ENCODE measurements around the gene MYOCD. TPM values are rescaled to one million over a fixed set of nuclear protein-coding genes. Genes with fewer than 3 reads are reported as not detected.

Gene MYOCD
- total and polyA plus RNA-seq, 8 donors = 3.3 to 14.9 (median 10.8) TPM

GRCh38 chr17:12744298-12744697, 78.6 kb downstream of the MYOCD start:
- intact Hi-C loops (cut with DNase I) = no loop called here
- ATAC-seq = peak; percentile 71
- no peaks in the 10 kb centered on the region for H3K9me3 ChIP-seq
- H3K27me3 ChIP-seq = no peaks in the 10 kb centered on the region
- TF ChIP-seq CTCF (IDR thresholded peaks at IDR 0.05) = no peak
- H3K4me1 ChIP-seq = peaks cover 4% of the 10 kb centered on the region in 2 donors
- H3K36me3 ChIP-seq = no peaks in the 10 kb centered on the region
- peak in 1 of 4 donors; percentile 39 for DNase-seq
- H3K4me3 ChIP-seq = no peak overlapping the region
- H3K27ac ChIP-seq = no peak overlapping the region

GRCh38 chr17:12744786-12745185, 79.1 kb downstream of the MYOCD start:
- Histone ChIP-seq H3K36me3 (no peaks in the 10 kb centered on the region), H3K4me1 (peaks cover 4% of the 10 kb centered on the region in 2 donors), H3K9me3 (no peaks in the 10 kb centered on the region), H3K4me3 (no peak overlapping the region), H3K27me3 (no peaks in the 10 kb centered on the region), H3K27ac (no peak overlapping the region)
- intact Hi-C loops (cut with DNase I) = no loop called here
- DNase-seq (no peak), ATAC-seq (no peak)
- TF ChIP-seq CTCF (IDR thresholded peaks at IDR 0.05) = no peak

GRCh38 chr17:12745486-12745885, 79.8 kb downstream of the MYOCD start:
- intact Hi-C loops (cut with DNase I) = no loop called here
- ATAC-seq (no peak), DNase-seq (no peak)
- TF ChIP-seq CTCF (IDR thresholded peaks at IDR 0.05) = no peak
- H3K27ac ChIP-seq = no peak overlapping the region
- H3K4me3 ChIP-seq = no peak overlapping the region
- no peaks in the 10 kb centered on the region for H3K9me3 ChIP-seq
- no peaks in the 10 kb centered on the region for H3K36me3 ChIP-seq
- H3K27me3 ChIP-seq = no peaks in the 10 kb centered on the region
- H3K4me1 ChIP-seq = peaks cover 4% of the 10 kb centered on the region in 2 donors

GRCh38 chr17:12756786-12757185, 91.1 kb downstream of the MYOCD start:
- intact Hi-C loops (cut with DNase I) = no loop called here
- no peak for ATAC-seq
- no peaks in the 10 kb centered on the region for H3K36me3 ChIP-seq

GRCh38 chr17:12759090-12759489, 93.4 kb downstream of the MYOCD start:
- Histone ChIP-seq H3K4me3 (no peak overlapping the region), H3K9me3 (no peaks in the 10 kb centered on the region), H3K27me3 (no peaks in the 10 kb centered on the region), H3K36me3 (no peaks in the 10 kb centered on the region), H3K27ac (no peak overlapping the region), H3K4me1 (no peaks in the 10 kb centered on the region)
- no peak for TF ChIP-seq CTCF (IDR thresholded peaks at IDR 0.05)
- DNase-seq (no peak), ATAC-seq (no peak)
- intact Hi-C loops (cut with DNase I) = no loop called here

More at GRCh38 chr17:12756786-12757185, 91.1 kb downstream of the MYOCD start:
- Histone ChIP-seq H3K9me3 (no peaks in the 10 kb centered on the region), H3K27me3 (no peaks in the 10 kb centered on the region), H3K27ac (no peak overlapping the region), H3K4me1 (no peaks in the 10 kb centered on the region), H3K4me3 (no peak overlapping the region)
- no peak for DNase-seq
- TF ChIP-seq CTCF (IDR thresholded peaks at IDR 0.05) = no peak
